B cell (primary cell): ENCODE data around the gene GNA12. TPM values are rescaled to one million over a fixed set of nuclear protein-coding genes. Genes with fewer than 3 reads are reported as not detected.

ENCODE experiments used
- ATAC-seq: fragments of 200-7000 bp; cut with Tn5 transposase; one replicate; pipeline ENCODE4 v1.10.0; 2021; ENCODE audit warnings: low read depth, mild to moderate bottlenecking, moderate number of reproducible peaks, moderate library complexity
- CTCF ChIA-PET: fragments of 350-600 bp; sonication (Branson Sonifier 250); formaldehyde crosslinking; loops from one replicate; lab custom pipeline; 2021; ENCODE audit warnings: antibody characterized with exemption, inconsistent platforms; lab: Charles Lee
- POLR2A ChIA-PET: fragments of 350-600 bp; sonication (Branson Sonifier 250); formaldehyde crosslinking; loops from one replicate; lab custom pipeline; 2021; ENCODE audit warnings: antibody characterized with exemption; lab: Charles Lee
- DNase-seq: peaks from one replicate; pipeline ENCODE4 v3.0.0; 2013
- H2AFZ ChIP-seq: 2 replicates; pipeline ENCODE4 v1.6.1; 2012; ENCODE audit warnings: mild to moderate bottlenecking, low read depth, low read length; ENCODE audit not compliant: insufficient read depth, poor library complexity, severe bottlenecking
- H3K27ac ChIP-seq, 2 donors: 1 replicate in 1 of 2; 2 replicates in 1 of 2; pipeline ENCODE4 v1.5.1; 2012 to 2013; ENCODE audit warnings: low read length in 2 of 2, mild to moderate bottlenecking in 2 of 2, moderate library complexity in 1 of 2
- H3K27me3 ChIP-seq, 4 experiments: fragments of 200-600 bp in 1 of 4; sonication (generic) in 1 of 4; replicated peaks in 1 of 4; 1 replicate in 2 of 4; 2 replicates in 2 of 4; pipeline versions ENCODE4 v1.6.1 to v1.7.0; 2013 to 2016; ENCODE audit warnings: low read length in 3 of 4, mild to moderate bottlenecking in 2 of 4, mixed read lengths in 1 of 4, moderate library complexity in 1 of 4; ENCODE audit not compliant: insufficient read depth in 4 of 4, control insufficient read depth in 3 of 4; ENCODE audit errors: control extremely low read depth in 1 of 4
- H3K36me3 ChIP-seq, 2 experiments: replicated peaks in 1 of 2; 1 replicate in 1 of 2; 2 replicates in 1 of 2; pipeline versions ENCODE4 v1.6.1 to v1.7.1; 2013; ENCODE audit warnings: low read length in 1 of 2; ENCODE audit not compliant: insufficient read depth in 2 of 2, control insufficient read depth in 1 of 2; ENCODE audit errors: control extremely low read depth in 1 of 2, extremely low read depth in 1 of 2
- H3K4me1 ChIP-seq, 2 donors: fragments of 200-600 bp in 1 of 2; sonication (generic) in 1 of 2; 1 replicate in 1 of 2; 2 replicates in 1 of 2; pipeline versions ENCODE4 v1.5.1 to v1.6.1; 2013 to 2017; ENCODE audit warnings: low read length in 2 of 2; ENCODE audit not compliant: control insufficient read depth in 2 of 2, insufficient read depth in 2 of 2
- H3K4me2 ChIP-seq: replicated peaks from 2 replicates; pipeline ENCODE3; 2012; ENCODE audit warnings: mild to moderate bottlenecking, low read depth, low read length; ENCODE audit not compliant: poor library complexity, severe bottlenecking
- H3K4me3 ChIP-seq, 5 experiments: fragments of 200-600 bp in 1 of 5; sonication (generic) in 1 of 5; 1 replicate in 3 of 5; 2 replicates in 2 of 5; pipeline versions ENCODE4 v1.5.1 to v1.7.0; 2011 to 2016; ENCODE audit warnings: low read length in 4 of 5, mild to moderate bottlenecking in 4 of 5, low read depth in 2 of 5, control low read depth in 1 of 5, moderate library complexity in 1 of 5; ENCODE audit not compliant: insufficient read depth in 1 of 5; ENCODE audit errors: control extremely low read depth in 1 of 5, extremely low read depth in 1 of 5
- H3K79me2 ChIP-seq: fragments of 200-600 bp; sonication (generic); one replicate; pipeline ENCODE4 v1.6.0; 2016; ENCODE audit warnings: low read length; ENCODE audit not compliant: control insufficient read depth, insufficient read depth
- H3K9ac ChIP-seq: fragments of 200-600 bp; sonication (generic); 2 replicates; pipeline ENCODE4 v1.6.1; 2017; ENCODE audit warnings: mild to moderate bottlenecking, low read length, moderate library complexity
- H3K9me3 ChIP-seq, 3 donors: one replicate each; pipeline versions ENCODE4 v1.6.1 to v1.7.1; 2013; ENCODE audit warnings: low read length in 2 of 3; ENCODE audit not compliant: control insufficient read depth in 2 of 3, insufficient read depth in 1 of 3; ENCODE audit errors: control extremely low read depth in 1 of 3
- H4K20me1 ChIP-seq: 2 replicates; pipeline ENCODE4 v1.6.0; 2012; ENCODE audit warnings: mild to moderate bottlenecking, low read length; ENCODE audit not compliant: insufficient read depth, control insufficient read depth, poor library complexity, severe bottlenecking
- H3K27ac Mint-ChIP-seq: one replicate; pipeline ENCODE4 v1.8.0; 2021; ENCODE audit warnings: mixed read lengths
- H3K27me3 Mint-ChIP-seq: one replicate; pipeline ENCODE4 v1.8.0; 2021; ENCODE audit warnings: mixed read lengths
- H3K4me1 Mint-ChIP-seq: one replicate; pipeline ENCODE4 v1.8.0; 2021; ENCODE audit warnings: mixed read lengths
- H3K4me3 Mint-ChIP-seq: one replicate; pipeline ENCODE4 v1.8.0; 2021; ENCODE audit warnings: mixed read lengths
- H3K9me3 Mint-ChIP-seq: one replicate; pipeline ENCODE4 v1.8.0; 2022; ENCODE audit warnings: mixed read lengths; ENCODE audit not compliant: insufficient read depth
- CTCF ChIP-seq: fragments of 200-600 bp; IDR thresholded peaks from one replicate; pipeline ENCODE4 v1.8.0; 2022; ENCODE audit warnings: antibody characterized with exemption, mild to moderate bottlenecking
- EZH2 ChIP-seq: IDR thresholded peaks from 2 replicates; pipeline ENCODE4 v1.6.1; 2012; ENCODE audit warnings: borderline replicate concordance, low read depth, mild to moderate bottlenecking, moderate library complexity, low read length; ENCODE audit not compliant: insufficient read depth, poor library complexity, severe bottlenecking
- WGBS: methylation state at CpG from one replicate; pipeline ENCODE4 v1.1.5; 2013; ENCODE audit warnings: missing lambda C conversion rate; ENCODE audit not compliant: insufficient coverage; 5-methylcytosine and 5-hydroxymethylcytosine counted together
- intact Hi-C: fragments of 100-400 bp; cut with micrococcal nuclease; formaldehyde crosslinking; loops from one replicate; pipeline ENCODE4 v1.10.0; 2022
- polyA plus RNA-seq: library from polyadenylated mRNA; depleted of rRNA; stranded (reverse); fragments of >200 nt; gene quantifications from 2 replicates; pipeline ENCODE4 v1.2.3, GENCODE V29; 2012
- total RNA-seq, 2 donors: library from RNA; stranded (reverse); fragments of 120-200 nt in 1 of 2; gene quantifications; 1 replicate in 1 of 2; 2 replicates in 1 of 2; pipeline versions ENCODE4 v1.2.3 to v1.2.4, GENCODE V29; 2013 to 2022

The GNA12 gene
- total and polyA plus RNA-seq, 2 donors (not counting 1 experiment from before 2014, with no cell fraction given) = 34.6 to 110 TPM

GRCh38 chr7:2776401-2776800 lies 67.7 kb downstream of the GNA12 start:
- intact Hi-C loops = no loop called here
- TF ChIP-seq CTCF (no peak), EZH2 (no peak)
- DNase-seq (no peak), ATAC-seq (no peak)
- Histone ChIP-seq H2AFZ (no peak overlapping the region), H3K9ac (no peak overlapping the region), H3K27me3 (no peaks in the 10 kb centered on the region), H3K9me3 (no peaks in the 10 kb centered on the region), H3K36me3 (peaks cover 2 to 12% of the 10 kb centered on the region in 2 experiments), H3K27ac (no peak overlapping the region), H4K20me1 (no peaks in the 10 kb centered on the region), H3K79me2 (peaks cover 18% of the 10 kb centered on the region), H3K4me3 (no peak overlapping the region), H3K4me1 (peaks cover 15 to 19% of the 10 kb centered on the region in 2 donors), H3K4me2 (no peak overlapping the region)
- Mint-ChIP-seq H3K4me3 (no peak overlapping the region), H3K9me3 (no peaks in the 10 kb centered on the region), H3K4me1 (peaks cover 48% of the 10 kb centered on the region), H3K27me3 (no peaks in the 10 kb centered on the region), H3K27ac (peak overlapping the region; percentile 62)
- WGBS = 99% methylated on average over 11 of the region's 12 CpGs
- ChIA-PET CTCF (interaction anchor here (0.9 to 1.2 kb wide), 2 partner anchors 57 to 306 kb away, joined by 3 to 4 read pairs; no protein-coding TSS in a partner anchor), POLR2A (interaction anchor here (0.6 kb wide), 1 partner anchor 61 kb away, joined by 3 read pairs; no protein-coding TSS in a partner anchor)

GRCh38 chr7:2775785-2776184 lies 68.3 kb downstream of the GNA12 start:
- Mint-ChIP-seq H3K27ac (peak overlapping the region; percentile 16), H3K27me3 (no peaks in the 10 kb centered on the region), H3K9me3 (no peaks in the 10 kb centered on the region), H3K4me3 (no peak overlapping the region), H3K4me1 (peaks cover 46% of the 10 kb centered on the region)
- peaks cover 4% of the 10 kb centered on the region for H4K20me1 ChIP-seq
- CTCF ChIA-PET = interaction anchor here (0.9 kb wide), 1 partner anchor 305 kb away, joined by 3 read pairs; no protein-coding TSS in a partner anchor
- H3K27ac ChIP-seq = no peak overlapping the region
- POLR2A ChIA-PET = no interaction called here
- intact Hi-C loops = no loop called here
- peaks cover 3 to 14% of the 10 kb centered on the region in 2 experiments for H3K36me3 ChIP-seq
- no peak for ATAC-seq
- H3K79me2 ChIP-seq = peaks cover 24% of the 10 kb centered on the region
- DNase-seq = no peak
- H3K9me3 ChIP-seq = no peaks in the 10 kb centered on the region
- TF ChIP-seq CTCF (no peak), EZH2 (no peak)
- H3K27me3 ChIP-seq = no peaks in the 10 kb centered on the region
- H3K4me2 ChIP-seq = no peak overlapping the region
- no peak overlapping the region for H3K4me3 ChIP-seq
- no peak overlapping the region for H3K9ac ChIP-seq
- H2AFZ ChIP-seq = no peak overlapping the region
- peaks cover 15 to 19% of the 10 kb centered on the region in 2 donors for H3K4me1 ChIP-seq
- 100% methylated on average over 4 of the region's 4 CpGs for WGBS
